K562 (cell line): ENCODE results near the gene RABGAP1L. TPM values are rescaled to one million over a fixed set of nuclear protein-coding genes. Genes with fewer than 3 reads are reported as not detected.

Experiments
- ATAC-seq: fragments of 200-7000 bp; cut with Tn5 transposase; 3 replicates; pipeline ENCODE4 v1.9.1; 2020; ENCODE audit warnings: moderate library complexity
- BruUV-seq: library from RNA; stranded (reverse); fragments of 400-500 nt; replicated peaks from 2 replicates; lab custom pipeline; 2021; lab: Mats Ljungman, UMichigan
- CTCF ChIA-PET: fragments of 300-600 bp; formaldehyde crosslinking; extraction: SDS; loops from one replicate; lab custom pipeline; 2021; ENCODE audit warnings: low intra/inter-chr PET ratio; lab: Yijun Ruan, JAX
- POLR2A ChIA-PET: fragments of 300-600, 350-650 bp; sonication (Branson Sonifier 250); formaldehyde crosslinking; extraction: SDS; loops from one replicate; lab custom pipeline; 2021; ENCODE audit warnings: antibody characterized with exemption, inconsistent platforms; lab: Yijun Ruan, JAX
- DNase-seq, 4 experiments: peaks; one replicate each; pipeline versions ENCODE4 v3.0.0 to v3.0.0-alpha.2; 2011 to 2018; ENCODE audit warnings: low spot score in 3 of 4, mixed read lengths in 3 of 4; ENCODE audit errors: extremely low read depth in 1 of 4
- FAIRE-seq: peaks from 2 replicates; lab custom pipeline; 2011; peaks lifted over from hg19 to GRCh38; lab: Jason Lieb, UNC
- H2AFZ ChIP-seq: 2 replicates; pipeline ENCODE4 v1.6.0; 2011; ENCODE audit warnings: low read depth, low read length, control low read depth, inconsistent platforms
- H3K27ac ChIP-seq: fragments of 200-600 bp; 3 replicates; pipeline ENCODE4 v1.8.0; 2011; ENCODE audit warnings: low read depth, mild to moderate bottlenecking, control low read depth, inconsistent platforms, low read length, moderate library complexity, mixed read lengths; ENCODE audit errors: extremely low read depth
- H3K27me3 ChIP-seq, 2 experiments: fragments of 300-600 bp in 1 of 2; 2 replicates in 1 of 2; 3 replicates in 1 of 2; pipeline versions ENCODE4 v1.6.0 to v1.8.0; 2011; ENCODE audit warnings: inconsistent platforms in 2 of 2, low read length in 2 of 2, mild to moderate bottlenecking in 1 of 2, mixed read lengths in 1 of 2, moderate library complexity in 1 of 2; ENCODE audit not compliant: control insufficient read depth in 2 of 2, insufficient read depth in 2 of 2
- H3K36me3 ChIP-seq: fragments of 300-600 bp; 3 replicates; pipeline ENCODE4 v1.8.0; 2011; ENCODE audit warnings: mild to moderate bottlenecking, low read length, inconsistent platforms; ENCODE audit not compliant: control insufficient read depth, insufficient read depth
- H3K4me1 ChIP-seq, 2 experiments: fragments of 200-600 bp in 1 of 2; replicated peaks in 1 of 2; 2 replicates in 1 of 2; 3 replicates in 1 of 2; pipeline versions ENCODE4 v1.5.1 to v1.8.0; 2011; ENCODE audit warnings: inconsistent platforms in 2 of 2, low read length in 2 of 2, mild to moderate bottlenecking in 1 of 2, mixed read lengths in 1 of 2, moderate library complexity in 1 of 2; ENCODE audit not compliant: control insufficient read depth in 2 of 2, insufficient read depth in 2 of 2
- H3K4me2 ChIP-seq: 2 replicates; pipeline ENCODE4 v1.6.1; 2011; ENCODE audit warnings: low read length, control low read depth, inconsistent platforms, mixed read lengths; ENCODE audit not compliant: insufficient read depth
- H3K4me3 ChIP-seq: fragments of 200-600 bp; sonication (generic), shearing (Covaris generic); 2 replicates; pipeline ENCODE4 v1.5.1; 2016; ENCODE audit warnings: control low read depth, inconsistent platforms
- H3K79me2 ChIP-seq: fragments of 200-600 bp; 3 replicates; pipeline ENCODE4 v1.8.0; 2011; ENCODE audit warnings: low read length, inconsistent platforms; ENCODE audit not compliant: control insufficient read depth, insufficient read depth
- H3K9ac ChIP-seq, 2 experiments: 2 replicates each; pipeline versions ENCODE4 v1.6.0 to v1.6.1; 2011; ENCODE audit warnings: low read depth in 2 of 2, low read length in 2 of 2, control low read depth in 1 of 2, inconsistent platforms in 1 of 2, mild to moderate bottlenecking in 1 of 2, mixed read lengths in 1 of 2; ENCODE audit not compliant: insufficient read depth in 1 of 2
- H3K9me1 ChIP-seq: one replicate; pipeline ENCODE4 v1.6.0; 2011; ENCODE audit warnings: inconsistent platforms, mild to moderate bottlenecking, low read length, moderate library complexity; ENCODE audit not compliant: control insufficient read depth, insufficient read depth
- H3K9me3 ChIP-seq: replicated peaks from 2 replicates; pipeline ENCODE4 v1.5.1; 2011; ENCODE audit warnings: low read depth, low read length, inconsistent platforms; ENCODE audit not compliant: control insufficient read depth, insufficient read depth
- H4K20me1 ChIP-seq: replicated peaks from 2 replicates; pipeline ENCODE4 v1.6.1; 2011; ENCODE audit warnings: low read length, inconsistent platforms, mixed read lengths; ENCODE audit not compliant: control insufficient read depth, insufficient read depth
- MAFG ChIP-seq: fragments of 450-650 bp; conservative IDR thresholded peaks from 2 replicates; pipeline ENCODE4 v1.6.1; 2016; ENCODE audit warnings: missing genetic modification characterization, missing compliant biosample characterization
- MCM3 ChIP-seq: fragments of 450-650 bp; IDR thresholded peaks from 2 replicates; pipeline ENCODE4 v1.6.1; 2016
- NR4A1 ChIP-seq, 2 experiments: fragments of 250-450 bp in 1 of 2; fragments of 450-650 bp in 1 of 2; sonication (Bioruptor Pico) in 1 of 2; IDR thresholded peaks; 2 replicates each; pipeline versions ENCODE4 v1.4.0 to v1.6.1; 2016 to 2020; ENCODE audit warnings: mild to moderate bottlenecking in 2 of 2, missing compliant biosample characterization in 1 of 2, missing genetic modification characterization in 1 of 2, moderate library complexity in 1 of 2
- TAL1 ChIP-seq: fragments of 450-650 bp; IDR thresholded peaks from 2 replicates; pipeline ENCODE4 v1.6.1; 2016; ENCODE audit warnings: mild to moderate bottlenecking
- ZNF121 ChIP-seq: sonication (generic); formaldehyde crosslinking; conservative IDR thresholded peaks from 2 replicates; pipeline ENCODE4 v1.8.0; 2022; ENCODE audit warnings: missing genetic modification reagents
- ZNF512 ChIP-seq: IDR thresholded peaks from 2 replicates; pipeline ENCODE4 v1.6.1; 2016; ENCODE audit warnings: missing genetic modification characterization, missing compliant biosample characterization
- ZNF695 ChIP-seq: fragments of 450-650 bp; formaldehyde crosslinking; IDR thresholded peaks from 2 replicates; pipeline ENCODE4 v1.4.0; 2020; ENCODE audit warnings: mild to moderate bottlenecking, moderate library complexity
- ZSCAN32 ChIP-seq: fragments of 450-650 bp; formaldehyde crosslinking; IDR thresholded peaks from 2 replicates; pipeline ENCODE4 v1.4.0; 2020; ENCODE audit warnings: mild to moderate bottlenecking, moderate library complexity
- WGBS: fragments of 100-300 bp; shearing (Covaris generic); methylation state at CpG from one replicate; pipeline ENCODE4 v1.1.6; 2016; ENCODE audit warnings: low coverage, mixed read lengths; ENCODE audit not compliant: insufficient coverage; ENCODE audit errors: missing lambda C conversion rate; 5-methylcytosine and 5-hydroxymethylcytosine counted together
- in situ Hi-C: fragments of 300-500 bp; cut with MboI; formaldehyde crosslinking; loops from 4 replicates; pipeline ENCODE4 v1.15.0; 2018; ENCODE audit warnings: inconsistent platforms, mixed read lengths
- intact Hi-C: fragments of 100-400 bp; cut with micrococcal nuclease; formaldehyde crosslinking; loops from 2 replicates; pipeline ENCODE4 v1.14.2; 2022
- polyA plus RNA-seq, 8 experiments: library from polyadenylated mRNA; depleted of rRNA in 4 of 8; stranded (reverse) in 5 of 8; unstranded in 3 of 8; fragments of >200 nt; fragmentation: Nextera tagmentation in 2 of 8; fragmentation: Illumina TruSeq in 1 of 8; extraction: Ambion mirVana in 2 of 8; extraction: Trizol in 1 of 8; gene quantifications; 2 replicates each; pipeline versions ENCODE4 v1.2.1 to v1.2.3, GENCODE V29; 2011 to 2014; ENCODE audit warnings: inconsistent platforms in 1 of 8, missing spikeins in 1 of 8
- total RNA-seq, 7 experiments: library from RNA; depleted of rRNA in 6 of 7; stranded (reverse); fragments of >200 nt in 6 of 7; fragmentation: Illumina TruSeq in 2 of 7; extraction: Trizol in 2 of 7; gene quantifications; 2 replicates each; pipeline versions ENCODE4 v1.2.1 to v1.2.3, GENCODE V29; 2011 to 2021; ENCODE audit warnings: low replicate concordance in 1 of 7
- TF ChIP-seq, protein P1 (sequence below): fragments of 450-650 bp; IDR thresholded peaks from 2 replicates; pipeline ENCODE4 v1.7.1; 2018; ENCODE audit warnings: mild to moderate bottlenecking, low read depth; ENCODE audit not compliant: partially characterized antibody

The RABGAP1L gene
- total and polyA plus RNA-seq, 9 of the 15 experiments (the other 6 are each of a cell fraction or from before 2014, with no cell fraction given), result 16.5 to 44.9 (median 26.7) TPM

DNA sequence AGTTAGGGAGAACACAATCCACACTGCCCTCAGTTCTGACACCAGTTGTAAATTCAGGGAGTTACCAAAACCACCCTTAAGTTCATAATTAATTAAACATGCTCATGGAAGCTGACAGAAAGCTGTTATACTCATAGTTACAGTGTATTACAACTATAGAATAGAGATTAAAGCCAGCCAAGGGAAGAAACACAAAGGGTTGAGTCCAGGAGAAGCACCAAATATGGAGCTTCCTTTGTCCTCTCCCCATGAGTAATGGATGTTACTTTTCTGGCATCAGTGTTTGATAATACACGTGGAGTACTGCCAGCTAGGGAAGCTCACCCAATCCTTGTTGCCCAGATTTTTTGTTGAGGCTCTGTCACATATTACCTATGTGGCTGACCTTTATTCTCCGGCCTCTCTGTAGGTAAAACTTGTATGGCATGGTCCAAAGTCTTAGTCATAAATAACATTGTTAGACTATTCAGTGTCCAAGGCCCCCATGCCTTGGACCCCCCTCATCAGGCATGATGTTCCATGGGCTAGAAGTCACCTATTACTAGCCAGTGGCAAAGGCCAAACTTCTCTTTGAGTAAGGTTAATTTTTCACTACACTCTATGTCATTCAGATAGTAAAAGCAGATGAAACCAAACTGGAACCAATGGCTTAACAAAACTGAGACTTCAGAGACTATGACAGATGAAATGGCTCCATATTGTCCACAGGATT is 464.2 kb downstream of the RABGAP1L start:
- no peak overlapping the region for H2AFZ ChIP-seq
- H3K4me1 ChIP-seq, result no peaks in the 10 kb centered on the region
- CTCF ChIA-PET, result no interaction called here
- H3K27ac ChIP-seq, result no peak overlapping the region
- no peaks in the 10 kb centered on the region for H3K9me1 ChIP-seq
- H3K9me3 ChIP-seq, result no peaks in the 10 kb centered on the region
- in situ Hi-C loops (no loop called here), intact Hi-C loops (no loop called here)
- BruUV-seq, result no TSS peak
- H3K27me3 ChIP-seq, result no peaks in the 10 kb centered on the region
- 19% methylated on average over 2 of the region's 2 CpGs for WGBS
- no peak overlapping the region for H3K4me3 ChIP-seq
- no peak for ATAC-seq
- no peak overlapping the region for H3K4me2 ChIP-seq
- no peak for FAIRE-seq
- no peaks in the 10 kb centered on the region for H3K79me2 ChIP-seq
- H3K9ac ChIP-seq, result no peak overlapping the region
- POLR2A ChIA-PET, result no interaction called here
- no peaks in the 10 kb centered on the region for H3K36me3 ChIP-seq
- DNase-seq, result no peak
- no peaks in the 10 kb centered on the region for H4K20me1 ChIP-seq
- TF ChIP-seq MCM3 (no peak), ZSCAN32 (no peak), MAFG (tag) (no peak)

GRCh38 chr1:174626031-174627025 is 467.0 kb downstream of the RABGAP1L start:
- BruUV-seq, result no TSS peak
- intact Hi-C loops (no loop called here), in situ Hi-C loops (no loop called here)
- ATAC-seq (no peak), FAIRE-seq (no peak), DNase-seq (no peak)
- Histone ChIP-seq H3K4me3 (no peak overlapping the region), H3K9me3 (no peaks in the 10 kb centered on the region), H2AFZ (no peak overlapping the region), H3K4me2 (no peak overlapping the region), H3K9ac (no peak overlapping the region), H4K20me1 (no peaks in the 10 kb centered on the region), H3K36me3 (no peaks in the 10 kb centered on the region), H3K79me2 (no peaks in the 10 kb centered on the region), H3K27ac (no peak overlapping the region), H3K9me1 (no peaks in the 10 kb centered on the region), H3K4me1 (no peaks in the 10 kb centered on the region), H3K27me3 (no peaks in the 10 kb centered on the region)
- POLR2A ChIA-PET, result interaction anchor here (0.6 kb wide), 1 partner anchor 601 kb away, joined by 3 read pairs; no protein-coding TSS in a partner anchor
- CTCF ChIA-PET, result no interaction called here
- 29% methylated on average over 6 of the region's 6 CpGs for WGBS
- TF ChIP-seq TAL1 (no peak), ZNF512 (tag) (no peak), ZNF121 (no peak), ZNF695 (no peak), NR4A1 (CRISPR knock-in tag; IDR thresholded peaks at IDR 0.05) (no peak), NR4A1 (tag; IDR thresholded peaks at IDR 0.05) (no peak)
- TF ChIP-seq, protein P1, sequence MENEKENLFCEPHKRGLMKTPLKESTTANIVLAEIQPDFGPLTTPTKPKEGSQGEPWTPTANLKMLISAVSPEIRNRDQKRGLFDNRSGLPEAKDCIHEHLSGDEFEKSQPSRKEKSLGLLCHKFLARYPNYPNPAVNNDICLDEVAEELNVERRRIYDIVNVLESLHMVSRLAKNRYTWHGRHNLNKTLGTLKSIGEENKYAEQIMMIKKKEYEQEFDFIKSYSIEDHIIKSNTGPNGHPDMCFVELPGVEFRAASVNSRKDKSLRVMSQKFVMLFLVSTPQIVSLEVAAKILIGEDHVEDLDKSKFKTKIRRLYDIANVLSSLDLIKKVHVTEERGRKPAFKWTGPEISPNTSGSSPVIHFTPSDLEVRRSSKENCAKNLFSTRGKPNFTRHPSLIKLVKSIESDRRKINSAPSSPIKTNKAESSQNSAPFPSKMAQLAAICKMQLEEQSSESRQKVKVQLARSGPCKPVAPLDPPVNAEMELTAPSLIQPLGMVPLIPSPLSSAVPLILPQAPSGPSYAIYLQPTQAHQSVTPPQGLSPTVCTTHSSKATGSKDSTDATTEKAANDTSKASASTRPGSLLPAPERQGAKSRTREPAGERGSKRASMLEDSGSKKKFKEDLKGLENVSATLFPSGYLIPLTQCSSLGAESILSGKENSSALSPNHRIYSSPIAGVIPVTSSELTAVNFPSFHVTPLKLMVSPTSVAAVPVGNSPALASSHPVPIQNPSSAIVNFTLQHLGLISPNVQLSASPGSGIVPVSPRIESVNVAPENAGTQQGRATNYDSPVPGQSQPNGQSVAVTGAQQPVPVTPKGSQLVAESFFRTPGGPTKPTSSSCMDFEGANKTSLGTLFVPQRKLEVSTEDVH, result no peak
